Measurements from ENCODE around the gene C10orf62.
"Not testable (repeated sequence)": the region's sequence is repeated elsewhere in the genome, so short reads cannot be mapped to it uniquely, and the experiment has no call there.

C10orf62 gene

DNA sequence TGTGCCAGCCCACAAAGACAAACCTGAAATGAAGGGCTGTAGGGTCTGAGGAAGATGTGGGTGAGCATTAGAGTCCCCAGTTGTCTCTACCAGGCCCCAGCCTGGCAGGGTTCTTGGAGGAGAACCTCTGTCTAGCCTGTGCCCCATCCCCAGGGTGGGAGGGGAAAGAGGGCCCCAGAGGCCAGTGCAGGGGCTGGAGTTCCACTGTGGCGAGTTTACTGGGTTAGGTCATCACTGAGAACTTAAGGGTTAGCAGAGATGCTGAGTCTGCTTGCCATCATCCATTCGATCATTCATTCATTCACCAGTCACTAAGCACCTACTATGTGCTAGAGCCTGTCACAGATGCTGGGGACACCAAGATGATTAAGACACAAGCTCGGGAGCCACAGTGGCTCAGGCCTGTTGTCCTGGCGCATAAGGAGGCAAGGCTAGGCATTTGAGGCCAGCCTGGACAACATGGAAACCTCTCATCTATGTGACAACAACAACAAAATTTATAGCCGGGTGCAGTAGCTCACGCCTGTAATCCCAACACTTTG is 14.3 kb upstream of the C10orf62 start:
- H3K27ac ChIP-seq, result no peak overlapping the region
- H3K4me3 ChIP-seq (ENCODE audit: low read depth, low read length), result no peak overlapping the region
- no peaks in the 10 kb centered on the region for H3K27me3 ChIP-seq (ENCODE audit: insufficient read depth, low read depth, severe bottlenecking)
- no peak for DNase-seq
- no peaks in the 10 kb centered on the region for H3K36me3 ChIP-seq
- H3K9me3 ChIP-seq (ENCODE audit: severe bottlenecking), result no peaks in the 10 kb centered on the region
- TF ChIP-seq, protein P1, sequence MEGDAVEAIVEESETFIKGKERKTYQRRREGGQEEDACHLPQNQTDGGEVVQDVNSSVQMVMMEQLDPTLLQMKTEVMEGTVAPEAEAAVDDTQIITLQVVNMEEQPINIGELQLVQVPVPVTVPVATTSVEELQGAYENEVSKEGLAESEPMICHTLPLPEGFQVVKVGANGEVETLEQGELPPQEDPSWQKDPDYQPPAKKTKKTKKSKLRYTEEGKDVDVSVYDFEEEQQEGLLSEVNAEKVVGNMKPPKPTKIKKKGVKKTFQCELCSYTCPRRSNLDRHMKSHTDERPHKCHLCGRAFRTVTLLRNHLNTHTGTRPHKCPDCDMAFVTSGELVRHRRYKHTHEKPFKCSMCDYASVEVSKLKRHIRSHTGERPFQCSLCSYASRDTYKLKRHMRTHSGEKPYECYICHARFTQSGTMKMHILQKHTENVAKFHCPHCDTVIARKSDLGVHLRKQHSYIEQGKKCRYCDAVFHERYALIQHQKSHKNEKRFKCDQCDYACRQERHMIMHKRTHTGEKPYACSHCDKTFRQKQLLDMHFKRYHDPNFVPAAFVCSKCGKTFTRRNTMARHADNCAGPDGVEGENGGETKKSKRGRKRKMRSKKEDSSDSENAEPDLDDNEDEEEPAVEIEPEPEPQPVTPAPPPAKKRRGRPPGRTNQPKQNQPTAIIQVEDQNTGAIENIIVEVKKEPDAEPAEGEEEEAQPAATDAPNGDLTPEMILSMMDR (IDR thresholded peaks at IDR 0.05; ENCODE audit: low read depth, low read length), result no peak

GRCh38 chr10:97576487-97576886 is 13.0 kb upstream of the C10orf62 start:
- H3K4me3 ChIP-seq (ENCODE audit: low read depth, low read length); H3K9me3 ChIP-seq (ENCODE audit: severe bottlenecking); DNase-seq; H3K27ac ChIP-seq; H3K36me3 ChIP-seq; H3K27me3 ChIP-seq (ENCODE audit: insufficient read depth, low read depth, severe bottlenecking): not testable (repeated sequence)

GRCh38 chr10:97577701-97578100 is 11.8 kb upstream of the C10orf62 start:
- no peak for DNase-seq
- Histone ChIP-seq H3K27me3 (ENCODE audit: insufficient read depth, low read depth, severe bottlenecking) (no peaks in the 10 kb centered on the region), H3K36me3 (no peaks in the 10 kb centered on the region), H3K4me3 (ENCODE audit: low read depth, low read length) (no peak overlapping the region), H3K27ac (no peak overlapping the region), H3K9me3 (ENCODE audit: severe bottlenecking) (no peaks in the 10 kb centered on the region)
- TF ChIP-seq, protein P1 (IDR thresholded peaks at IDR 0.05; ENCODE audit: low read depth, low read length), result no peak

DNA sequence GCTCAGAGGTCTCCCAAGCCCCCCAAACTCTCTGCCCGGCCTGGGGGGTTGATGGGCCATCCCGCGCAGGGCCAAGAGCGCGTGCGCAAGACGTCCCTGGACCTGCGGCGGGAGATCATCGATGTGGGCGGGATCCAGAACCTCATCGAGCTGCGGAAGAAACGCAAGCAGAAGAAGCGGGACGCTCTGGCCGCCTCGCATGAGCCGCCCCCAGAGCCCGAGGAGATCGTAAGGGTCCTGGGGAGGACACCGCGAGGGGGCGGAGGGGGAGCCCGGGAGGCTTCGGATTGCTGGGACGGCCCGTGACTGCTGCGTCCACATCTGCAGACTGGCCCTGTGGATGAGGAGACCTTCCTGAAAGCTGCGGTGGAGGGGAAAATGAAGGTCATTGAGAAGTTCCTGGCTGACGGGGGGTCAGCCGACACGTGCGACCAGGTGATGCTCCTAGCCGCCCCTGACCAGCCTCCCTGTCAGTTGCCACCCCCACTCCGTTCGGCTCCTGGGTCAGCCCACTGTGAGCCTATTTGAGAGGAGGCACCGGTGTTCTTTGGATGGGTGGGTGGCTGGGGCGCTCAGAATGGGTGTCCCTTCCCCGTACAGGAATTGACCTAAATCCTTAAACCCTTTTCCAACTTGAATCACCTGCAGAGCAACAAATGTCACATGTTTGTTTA is 11.2 kb upstream of the C10orf62 start:
- DNase-seq, result no peak
- Histone ChIP-seq H3K4me3 (ENCODE audit: low read depth, low read length) (no peak overlapping the region), H3K9me3 (ENCODE audit: severe bottlenecking) (no peaks in the 10 kb centered on the region), H3K36me3 (no peaks in the 10 kb centered on the region), H3K27me3 (ENCODE audit: insufficient read depth, low read depth, severe bottlenecking) (no peaks in the 10 kb centered on the region), H3K27ac (no peak overlapping the region)
- TF ChIP-seq, protein P1 (IDR thresholded peaks at IDR 0.05; ENCODE audit: low read depth, low read length), result no peak

DNA sequence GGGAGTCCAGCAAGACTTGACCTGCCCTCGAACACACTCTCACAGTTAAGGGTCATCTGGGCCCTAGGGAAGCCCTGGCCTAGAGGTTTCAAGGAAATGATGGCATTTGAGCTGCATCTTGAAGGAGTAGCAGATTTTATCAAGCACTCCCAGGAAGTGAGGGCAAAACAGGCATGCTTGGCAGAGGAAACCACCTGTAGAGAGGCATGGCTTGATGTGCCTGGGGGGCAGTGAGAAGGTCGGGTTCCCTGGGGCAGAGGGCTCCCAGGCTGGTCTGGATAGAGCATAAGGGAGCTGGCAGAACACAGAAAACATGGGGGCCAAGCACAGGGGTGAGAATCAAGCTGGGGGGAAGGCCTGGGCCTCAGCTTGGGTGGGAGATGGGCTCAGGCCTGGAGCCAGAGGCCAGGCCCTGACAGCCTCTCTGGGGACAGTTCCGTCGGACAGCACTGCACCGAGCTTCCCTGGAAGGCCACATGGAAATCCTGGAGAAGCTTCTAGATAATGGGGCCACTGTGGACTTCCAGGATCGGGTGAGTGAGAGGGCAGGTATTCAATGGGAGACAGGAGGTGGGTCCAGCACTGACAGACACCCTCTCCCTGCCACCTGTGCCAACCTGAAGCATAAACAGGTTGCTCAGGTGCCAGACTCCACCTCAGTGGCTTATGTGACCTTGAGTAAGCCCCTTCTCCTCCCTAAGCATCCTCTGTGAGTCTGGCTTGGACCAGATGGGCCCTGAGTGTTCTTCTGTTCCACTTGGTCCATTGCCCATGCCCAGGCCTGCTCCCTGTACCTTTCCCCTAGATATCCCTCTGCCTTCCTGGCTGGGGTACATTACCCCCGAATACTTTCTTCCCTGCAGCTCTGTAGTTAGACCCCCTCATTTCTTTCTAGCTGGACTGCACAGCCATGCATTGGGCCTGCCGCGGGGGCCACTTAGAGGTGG is 8.8 kb upstream of the C10orf62 start:
- TF ChIP-seq, protein P1 (IDR thresholded peaks at IDR 0.05; ENCODE audit: low read depth, low read length), result no peak
- no peak for DNase-seq
- H3K27me3 ChIP-seq (ENCODE audit: insufficient read depth, low read depth, severe bottlenecking), result no peaks in the 10 kb centered on the region
- H3K27ac ChIP-seq, result no peak overlapping the region
- H3K9me3 ChIP-seq (ENCODE audit: severe bottlenecking), result no peaks in the 10 kb centered on the region
- H3K4me3 ChIP-seq (ENCODE audit: low read depth, low read length), result no peak overlapping the region
- no peaks in the 10 kb centered on the region for H3K36me3 ChIP-seq

DNA sequence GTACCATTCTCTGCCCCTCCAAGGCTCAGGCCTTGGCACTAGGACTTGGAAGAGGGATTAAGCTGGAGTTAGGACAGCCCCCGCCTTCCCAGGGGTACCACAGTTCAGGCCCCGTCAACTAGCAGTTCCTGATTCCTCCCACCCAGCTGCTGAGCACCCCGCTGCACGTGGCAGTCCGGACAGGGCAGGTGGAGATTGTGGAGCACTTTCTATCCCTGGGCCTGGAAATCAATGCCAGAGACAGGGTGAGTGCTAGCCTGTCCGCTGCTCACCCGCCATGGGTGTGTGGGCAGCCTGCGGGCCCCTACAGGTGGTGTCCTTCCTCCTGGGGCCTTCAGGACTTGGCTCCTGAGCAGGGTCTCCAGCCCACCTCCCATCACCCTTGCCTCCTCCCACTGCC is 7.4 kb upstream of the C10orf62 start:
- DNase-seq, result no peak
- Histone ChIP-seq H3K36me3 (no peaks in the 10 kb centered on the region), H3K9me3 (ENCODE audit: severe bottlenecking) (no peaks in the 10 kb centered on the region), H3K4me3 (ENCODE audit: low read depth, low read length) (no peak overlapping the region), H3K27me3 (ENCODE audit: insufficient read depth, low read depth, severe bottlenecking) (no peaks in the 10 kb centered on the region), H3K27ac (no peak overlapping the region)
- TF ChIP-seq, protein P1 (IDR thresholded peaks at IDR 0.05; ENCODE audit: low read depth, low read length), result no peak

All from WERI-Rb-1 (cell line).